GM21619 (cell line): ENCODE data around the gene ACKR3.

ENCODE experiments used
- ATAC-seq: cut with Tn5 transposase; IDR thresholded peaks from one replicate; pipeline ENCODE4 v1.9.1; 2021; ENCODE audit not compliant: unreplicated experiment

Gene ACKR3

DNA sequence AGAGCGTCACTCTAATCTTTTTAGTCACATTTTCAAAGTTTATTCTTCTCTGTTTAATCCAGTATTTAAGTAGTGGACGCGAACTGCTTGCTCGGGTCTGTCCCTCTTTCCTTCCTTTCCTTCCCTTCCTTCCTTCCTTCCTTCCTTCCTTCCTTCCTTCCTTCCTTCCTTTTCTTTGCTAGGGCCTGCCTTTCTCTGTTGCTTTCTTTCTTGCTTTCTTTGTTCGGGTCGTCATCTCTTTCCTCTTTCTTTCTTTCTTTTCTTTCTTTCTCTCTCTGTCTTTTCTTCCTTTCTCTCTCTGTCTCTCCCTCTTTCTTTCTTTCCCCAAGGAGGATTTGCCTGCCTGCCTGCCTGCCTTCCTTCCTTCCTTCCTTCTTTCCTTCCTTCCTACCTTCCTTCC is 3.0 kb upstream of the ACKR3 start:
- no peak for ATAC-seq

DNA sequence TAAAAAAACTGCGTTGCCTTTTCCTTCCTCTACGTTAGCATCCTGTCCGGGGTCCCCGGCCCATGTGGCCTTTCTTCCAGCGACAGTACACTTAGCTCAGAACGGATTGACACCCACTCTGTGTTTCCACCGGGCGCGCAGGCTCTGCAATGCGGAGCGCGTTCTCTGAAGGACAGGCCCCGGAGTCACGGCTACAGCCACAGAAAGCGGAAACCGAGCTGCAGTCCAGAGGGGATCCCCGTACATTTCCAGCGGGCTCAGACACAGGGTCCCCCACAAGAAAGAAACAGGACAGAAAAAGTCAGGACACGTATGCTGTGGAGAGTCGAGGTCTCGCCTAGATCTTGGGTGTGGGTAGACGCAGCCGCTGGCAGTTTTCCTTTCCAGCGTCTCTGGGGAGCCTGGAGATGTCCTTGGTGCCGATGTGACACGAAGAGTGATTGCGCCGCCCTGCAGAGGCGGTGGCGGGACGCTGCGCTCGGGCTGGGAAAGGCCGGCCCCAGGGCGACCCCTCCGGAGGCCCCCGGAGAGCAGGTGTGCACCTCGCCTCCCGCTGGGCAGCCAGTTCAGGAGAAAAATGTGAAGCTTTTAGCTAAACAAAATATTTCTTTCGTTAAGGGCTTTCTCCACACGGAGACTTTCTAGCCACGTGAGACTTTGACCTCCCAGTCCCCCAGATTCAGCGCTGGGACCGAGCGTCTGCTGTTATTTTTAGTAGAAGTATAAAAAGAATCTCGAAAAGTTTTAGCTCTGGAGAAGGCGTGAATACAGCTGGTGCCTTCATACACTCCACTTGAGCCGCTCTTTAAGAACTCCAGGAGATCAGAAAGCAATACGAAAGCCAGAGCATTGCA is 1.3 kb upstream of the ACKR3 start:
- ATAC-seq, result peak; percentile 38

DNA sequence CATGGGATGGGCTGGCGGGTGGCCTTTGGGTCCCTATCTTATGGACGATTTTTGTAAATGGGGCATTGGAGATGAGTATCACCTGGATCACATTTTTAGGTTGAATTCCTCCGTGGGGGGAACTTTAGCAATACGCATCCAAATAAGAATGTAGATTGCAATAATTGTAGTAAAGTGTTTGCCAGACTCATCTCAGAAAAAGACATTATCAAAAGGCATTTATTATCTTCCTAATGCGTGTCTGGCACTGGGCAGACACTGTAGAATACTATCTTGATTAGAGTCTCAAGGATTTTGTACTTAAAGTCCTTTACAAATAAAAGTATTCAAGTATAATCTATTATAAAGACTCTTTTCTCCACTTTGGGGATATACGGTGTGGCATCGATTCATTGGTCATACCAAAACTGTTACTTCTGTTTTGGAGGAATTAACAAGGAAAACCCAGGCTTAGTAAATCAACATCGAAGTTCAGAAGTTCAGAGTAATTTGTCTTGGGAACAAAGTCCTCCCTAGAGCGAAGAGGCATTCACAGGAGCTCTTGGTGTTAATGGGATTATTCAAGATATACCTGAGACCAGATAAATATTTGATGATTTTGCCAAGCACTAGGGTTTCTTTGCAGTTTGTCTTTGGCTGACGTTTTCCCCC is 578 bp upstream of the ACKR3 start:
- no peak for ATAC-seq

DNA sequence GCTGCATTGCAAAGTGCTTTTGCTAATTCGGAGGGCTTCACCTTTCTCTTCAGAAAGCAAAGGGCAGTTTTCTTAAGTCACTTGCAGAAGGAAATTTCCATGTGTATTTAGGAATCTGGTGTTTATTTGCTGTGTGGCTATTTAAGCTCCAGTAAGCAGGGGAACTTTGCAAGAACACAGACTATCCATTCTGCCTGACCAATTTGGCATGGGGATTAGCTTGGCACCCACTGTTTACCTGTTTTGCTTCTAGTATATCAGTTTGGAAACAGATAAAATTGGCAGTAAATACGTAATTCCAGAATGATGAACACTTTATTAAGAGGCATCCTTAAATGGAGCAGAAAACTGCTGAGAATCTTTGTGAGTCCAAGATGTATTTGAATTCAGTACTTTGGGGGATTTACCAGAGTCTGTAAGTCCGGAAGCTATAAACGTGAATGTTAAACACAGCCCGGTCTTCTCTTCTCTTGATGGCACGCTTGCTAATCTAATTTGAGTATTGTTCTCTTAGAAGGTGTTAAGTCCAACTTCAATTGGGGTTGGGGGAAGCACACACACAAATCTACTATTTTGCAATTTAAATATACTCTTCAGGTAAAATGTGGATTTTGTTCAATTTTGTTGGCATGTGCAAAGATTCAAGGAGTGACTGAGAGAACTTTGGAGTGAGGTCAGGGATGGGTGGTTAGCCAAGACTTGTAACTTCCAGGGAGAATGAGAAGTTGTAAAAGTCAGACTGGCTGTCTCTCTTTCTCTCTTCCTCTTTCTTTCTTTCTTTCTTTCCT is 650 bp downstream of the ACKR3 start:
- ATAC-seq, result peak; percentile 27

DNA sequence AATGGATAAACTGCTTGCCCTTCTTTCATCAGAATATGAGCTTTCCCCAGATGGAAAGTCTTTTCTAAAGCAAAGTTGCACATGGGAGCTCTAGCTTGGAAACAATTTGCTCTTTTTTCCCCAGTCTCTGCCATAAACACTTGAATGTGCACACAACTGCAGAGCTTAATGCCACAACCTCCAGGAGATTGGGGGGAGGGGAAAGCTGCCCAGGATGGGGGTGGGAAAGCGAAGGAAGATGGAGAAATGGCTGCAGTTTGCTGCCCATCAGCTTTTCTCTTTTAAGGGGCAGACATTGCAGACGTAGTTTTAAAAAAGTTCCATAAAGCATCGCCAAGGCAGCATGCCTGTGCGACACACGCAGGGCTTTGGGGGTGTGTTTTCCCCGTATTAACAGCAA is 1.5 kb downstream of the ACKR3 start:
- no peak for ATAC-seq

DNA sequence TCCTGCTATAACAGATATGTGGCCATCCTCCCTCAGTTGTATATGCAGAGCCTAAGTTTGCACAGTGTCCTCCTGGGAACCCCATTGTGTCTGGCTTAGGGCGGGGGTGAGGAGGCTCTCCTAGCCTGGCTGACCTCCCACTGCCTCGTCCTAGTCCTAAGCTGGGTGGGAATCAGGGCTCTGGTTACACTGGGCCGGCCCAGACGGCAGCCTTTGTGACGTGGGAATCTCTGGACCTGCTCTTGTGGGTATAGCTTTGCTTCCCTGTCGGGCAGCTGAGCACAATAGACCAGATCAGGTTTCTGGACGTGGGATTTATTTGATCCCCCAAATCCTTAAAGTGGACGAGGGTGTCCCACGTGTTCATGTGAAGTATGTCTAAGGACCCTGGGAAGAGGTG is 2.9 kb downstream of the ACKR3 start:
- ATAC-seq, result no peak

DNA sequence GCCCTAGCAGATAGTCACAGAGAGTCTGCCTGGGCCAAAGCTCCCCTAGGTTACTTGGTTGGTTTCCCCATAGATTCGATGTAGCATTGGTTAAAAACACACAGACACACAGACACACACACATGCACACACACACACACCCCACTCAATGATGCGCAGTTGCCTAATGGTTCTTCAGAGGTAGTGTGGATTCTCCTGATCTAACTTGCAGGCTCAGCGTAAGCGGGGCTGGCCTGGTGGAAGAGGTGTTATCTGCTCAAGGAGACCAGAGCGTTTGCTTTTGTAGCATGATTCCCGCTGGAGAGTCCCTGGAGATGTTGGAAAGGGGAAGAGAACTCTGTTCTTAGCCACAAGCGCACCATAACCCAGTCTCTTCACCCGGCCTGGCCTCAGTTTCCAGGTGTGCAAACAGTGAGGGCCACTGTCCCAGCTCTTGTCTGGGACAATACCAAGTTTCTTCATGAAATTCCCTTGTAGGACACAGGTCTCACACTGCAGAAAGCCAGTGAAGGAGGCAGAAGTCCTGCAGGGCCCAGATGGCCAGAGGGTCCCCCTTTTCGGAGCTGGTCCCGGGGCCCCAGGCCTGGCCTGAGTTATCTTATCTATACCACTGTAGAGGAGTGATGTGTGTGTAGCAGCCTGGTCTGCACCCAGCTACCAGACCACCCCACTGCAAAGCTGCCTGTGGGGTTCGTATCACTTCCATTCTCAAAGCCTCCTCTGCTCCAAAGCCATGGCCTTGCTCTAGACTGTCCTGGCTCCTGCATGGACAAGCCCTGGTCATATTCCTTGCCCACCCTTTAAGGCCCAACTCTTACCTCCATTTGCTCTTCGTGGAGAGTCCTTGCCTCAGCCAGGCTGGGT is 3.7 kb downstream of the ACKR3 start:
- no peak for ATAC-seq

DNA sequence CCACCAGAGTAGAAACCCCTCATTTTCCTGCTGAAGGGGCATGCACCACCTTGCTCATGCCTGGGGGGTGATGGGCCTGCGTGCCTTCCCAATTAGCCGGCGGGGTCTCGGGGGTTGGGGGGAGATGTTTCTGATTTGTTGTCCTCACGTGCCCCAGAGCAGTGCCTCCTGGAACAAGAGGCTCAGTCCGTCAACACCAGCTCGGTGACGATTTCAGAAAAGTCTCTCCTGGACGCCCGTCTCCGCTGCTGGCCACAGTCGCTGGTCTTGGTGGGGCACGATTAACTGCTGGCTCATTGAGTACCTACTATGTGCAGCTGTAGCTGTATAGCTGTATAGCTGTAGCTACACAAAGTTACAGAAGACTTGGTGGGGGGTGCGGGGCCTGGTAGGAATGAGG is 4.4 kb downstream of the ACKR3 start:
- ATAC-seq, result no peak

DNA sequence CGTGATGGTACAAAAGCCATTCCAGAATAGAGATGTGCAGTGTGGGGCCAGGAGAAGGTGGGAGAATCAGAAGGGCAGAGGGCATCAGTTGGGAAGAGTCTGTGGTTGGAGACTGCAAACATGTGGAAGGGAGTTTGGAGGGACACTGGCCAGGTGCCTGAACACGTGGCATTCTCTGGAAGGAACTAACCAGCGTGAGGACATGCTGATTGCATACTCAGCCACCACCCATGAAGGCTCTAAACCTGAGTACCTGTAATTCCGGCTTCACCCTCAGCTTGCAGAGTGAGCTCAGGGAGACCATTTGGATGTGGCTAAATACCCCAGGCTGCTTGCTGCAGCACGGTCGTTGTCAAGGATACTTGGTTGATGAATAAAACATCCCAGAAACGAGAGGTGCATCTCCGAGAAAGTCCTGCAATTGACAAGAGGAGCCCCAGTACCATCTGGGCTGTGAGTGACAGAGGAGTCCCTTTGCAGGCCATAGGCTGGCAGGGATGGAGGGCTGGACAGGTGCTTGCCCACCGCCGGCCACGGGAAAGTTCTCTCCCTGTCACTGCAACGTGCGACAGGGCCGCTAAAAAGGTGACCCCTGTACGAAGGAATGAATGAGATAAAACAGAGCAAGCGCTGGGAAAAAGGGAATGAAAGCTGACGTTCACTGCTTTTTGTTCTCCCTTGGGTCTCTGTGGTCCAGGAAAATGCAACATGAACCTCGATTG is 5.0 kb downstream of the ACKR3 start:
- no peak for ATAC-seq

DNA sequence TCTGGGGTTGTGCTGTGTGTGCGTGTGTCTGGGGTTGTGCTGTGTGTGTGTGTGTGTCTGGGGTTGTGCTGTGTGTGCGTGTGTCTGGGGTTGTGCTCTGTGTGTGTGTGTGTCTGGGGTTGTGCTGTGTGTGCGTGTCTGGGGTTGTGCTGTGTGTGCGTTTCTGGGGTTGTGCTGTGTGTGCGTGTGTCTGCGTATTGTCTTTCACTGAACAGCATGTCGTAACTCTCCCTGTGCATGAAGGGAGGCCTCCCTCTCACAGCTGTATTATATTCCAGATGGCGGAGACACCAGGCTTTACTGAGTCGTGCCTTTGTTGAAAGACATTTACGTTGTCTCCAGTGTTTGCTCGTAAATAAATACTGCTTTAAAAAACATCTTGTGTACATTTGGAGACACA is 5.9 kb downstream of the ACKR3 start:
- ATAC-seq, result no peak

DNA sequence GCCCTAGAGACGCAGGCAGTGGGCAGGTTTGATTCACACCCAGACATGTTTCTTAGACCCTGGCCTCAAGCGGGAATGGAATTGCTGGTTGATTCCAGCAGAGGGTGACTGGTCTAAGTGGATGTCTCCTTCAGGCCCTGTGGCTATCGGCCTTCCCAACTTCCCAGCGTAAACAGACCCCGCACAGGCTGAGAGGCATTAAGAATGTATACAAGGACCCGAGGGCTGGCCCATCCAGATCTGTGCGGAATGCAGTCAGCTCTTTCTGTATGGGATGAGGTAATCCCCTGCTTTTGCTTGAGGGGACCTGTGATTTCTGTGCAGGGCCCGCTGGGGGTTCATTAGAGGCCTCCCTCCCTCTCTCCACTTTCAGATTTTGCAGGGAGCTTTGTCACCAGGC is 6.5 kb downstream of the ACKR3 start:
- ATAC-seq, result no peak

DNA sequence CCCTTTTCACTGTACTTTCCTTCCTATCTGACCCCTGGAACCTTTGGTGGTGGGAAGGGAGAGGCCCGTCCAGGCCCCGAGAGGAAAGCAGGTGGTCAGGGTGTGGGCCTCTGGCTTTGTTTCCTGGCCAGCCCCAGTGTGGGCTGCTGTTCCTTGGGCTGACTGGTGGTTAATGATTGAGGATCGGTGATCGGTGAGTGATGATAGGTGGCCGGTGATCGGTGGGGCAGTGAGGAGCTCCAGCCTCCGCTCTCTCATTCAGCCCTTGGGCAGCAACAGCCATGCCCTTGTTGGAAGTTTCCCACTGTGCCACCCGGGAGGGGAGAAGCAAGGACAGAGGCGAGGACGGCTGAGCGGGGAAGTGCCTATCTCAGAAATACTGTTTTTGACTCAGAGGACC is 7.3 kb downstream of the ACKR3 start:
- no peak for ATAC-seq

DNA sequence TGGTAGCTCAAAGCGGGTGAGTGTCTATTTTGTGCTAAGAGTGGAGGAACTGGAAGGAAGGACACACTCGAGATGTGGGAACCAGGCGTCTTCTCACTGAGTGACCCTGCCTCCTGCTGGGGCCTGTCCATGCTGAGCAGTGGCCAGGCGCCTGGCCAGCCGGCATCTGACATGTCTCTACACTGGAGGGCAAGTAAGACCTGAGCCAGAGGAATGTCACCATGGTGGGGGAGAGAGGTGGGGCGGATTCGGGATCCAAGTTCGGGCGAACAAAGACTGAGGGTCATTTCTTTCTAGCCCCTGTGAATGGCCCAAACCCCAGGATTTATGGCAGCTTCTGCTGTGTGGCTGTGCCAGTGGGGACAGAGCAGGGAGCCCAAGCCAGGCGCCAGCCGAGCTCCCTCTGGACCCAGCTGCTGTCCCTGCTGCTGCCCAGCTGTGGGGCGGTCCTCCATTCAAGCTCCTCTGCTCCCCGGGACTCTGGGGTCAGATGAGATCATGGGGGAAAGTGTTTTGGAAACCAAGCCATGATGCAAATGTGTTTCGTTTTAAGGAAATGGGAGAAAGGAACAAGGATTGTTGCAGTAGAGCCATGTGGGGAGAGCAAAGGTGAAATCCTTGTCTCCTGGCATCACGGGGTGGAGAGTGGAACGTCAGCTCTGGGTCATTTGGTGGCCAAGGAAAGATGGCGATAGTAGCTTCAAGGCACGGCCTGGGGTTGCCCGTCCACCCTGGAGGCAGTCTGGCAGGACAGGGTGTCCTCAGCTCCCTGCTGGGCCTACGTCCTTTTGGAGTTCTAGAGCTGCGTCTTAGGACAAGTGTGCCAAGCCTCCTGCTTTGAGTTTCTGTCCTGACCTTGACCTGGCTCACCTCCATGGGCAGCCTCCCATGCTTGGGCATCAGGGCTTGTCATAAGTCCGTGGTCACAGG is 8.1 kb downstream of the ACKR3 start:
- no peak for ATAC-seq

DNA sequence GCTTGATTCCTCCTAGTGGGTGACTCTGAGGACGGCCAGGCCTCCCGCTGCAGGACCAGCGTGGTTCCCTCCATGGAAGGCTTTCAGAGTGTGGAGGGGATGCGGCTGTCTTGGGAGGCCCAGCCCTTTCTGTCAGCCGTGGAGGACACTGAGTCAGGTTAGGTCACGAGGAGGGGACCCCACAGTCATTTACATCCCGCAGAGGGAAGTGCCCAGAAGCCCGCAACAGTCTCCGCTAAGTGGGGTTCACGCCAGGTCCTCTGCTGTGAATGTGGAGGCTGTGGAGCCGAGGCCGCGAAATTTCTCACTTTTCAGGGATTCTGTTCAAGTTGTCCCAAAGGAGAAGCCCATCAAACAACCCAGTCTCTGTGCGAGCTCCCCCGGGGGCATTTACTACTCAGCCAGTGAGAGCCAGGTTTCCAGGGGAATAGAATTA is 8.8 kb downstream of the ACKR3 start:
- ATAC-seq, result no peak

DNA sequence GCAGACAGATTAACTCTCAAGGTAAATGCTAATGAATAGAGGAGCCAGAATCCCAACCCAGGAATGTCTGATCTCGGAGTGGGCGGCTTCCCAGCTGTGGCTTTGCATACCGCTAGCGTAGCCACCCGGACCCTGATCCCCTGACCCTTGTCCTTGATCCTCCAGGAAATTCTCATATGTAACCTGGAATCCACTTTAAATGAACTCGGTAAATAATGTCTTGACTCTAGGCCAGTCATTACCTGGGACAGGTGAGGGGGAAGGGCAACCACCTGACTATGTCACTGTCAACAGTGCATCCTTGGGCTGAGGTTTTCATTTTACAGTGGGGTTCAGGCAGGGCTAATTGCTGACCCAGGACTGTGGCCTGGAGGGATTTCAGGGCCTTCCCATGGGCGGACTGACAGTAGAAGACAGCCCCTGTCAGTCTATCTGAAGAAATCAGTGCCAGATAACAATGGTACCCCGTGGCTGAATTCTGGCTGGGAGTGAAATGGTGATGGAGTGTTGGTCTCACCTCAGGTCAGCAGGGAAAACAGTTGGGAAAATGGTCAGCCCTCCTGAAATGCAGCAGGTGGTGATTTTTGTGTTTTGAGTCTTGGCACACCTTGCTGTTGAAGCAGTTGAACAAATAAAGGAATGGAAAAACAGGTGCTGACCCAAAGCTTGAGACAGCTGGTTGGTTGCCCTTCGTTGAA is 9.6 kb downstream of the ACKR3 start:
- no peak for ATAC-seq

DNA sequence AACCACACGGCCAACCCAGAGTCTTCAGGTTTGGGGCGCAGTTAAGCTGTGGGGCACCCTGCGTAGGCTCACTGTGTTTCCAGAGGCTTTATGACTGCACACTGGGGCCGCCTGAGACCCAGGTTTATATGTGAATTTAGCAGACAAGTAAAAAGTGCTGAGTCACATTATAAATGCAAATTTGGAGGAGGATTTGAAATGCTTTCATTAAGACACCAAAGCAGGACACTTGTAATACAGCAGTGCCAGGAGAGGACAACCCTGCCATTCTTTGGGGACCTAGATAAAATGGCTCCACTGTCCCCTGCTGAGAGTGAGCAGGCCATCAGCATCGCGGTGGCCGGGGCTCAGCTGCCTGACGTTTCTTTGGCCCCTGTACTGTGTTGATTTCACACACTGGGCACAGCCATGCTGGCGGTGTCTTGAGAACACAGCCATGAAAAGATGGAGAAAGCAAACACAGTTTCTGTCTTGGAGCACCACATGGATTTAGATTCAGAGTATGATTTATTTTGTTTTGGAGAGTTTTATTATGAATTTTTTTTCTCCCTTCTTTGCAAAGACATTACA is 10.2 kb downstream of the ACKR3 start:
- no peak for ATAC-seq

DNA sequence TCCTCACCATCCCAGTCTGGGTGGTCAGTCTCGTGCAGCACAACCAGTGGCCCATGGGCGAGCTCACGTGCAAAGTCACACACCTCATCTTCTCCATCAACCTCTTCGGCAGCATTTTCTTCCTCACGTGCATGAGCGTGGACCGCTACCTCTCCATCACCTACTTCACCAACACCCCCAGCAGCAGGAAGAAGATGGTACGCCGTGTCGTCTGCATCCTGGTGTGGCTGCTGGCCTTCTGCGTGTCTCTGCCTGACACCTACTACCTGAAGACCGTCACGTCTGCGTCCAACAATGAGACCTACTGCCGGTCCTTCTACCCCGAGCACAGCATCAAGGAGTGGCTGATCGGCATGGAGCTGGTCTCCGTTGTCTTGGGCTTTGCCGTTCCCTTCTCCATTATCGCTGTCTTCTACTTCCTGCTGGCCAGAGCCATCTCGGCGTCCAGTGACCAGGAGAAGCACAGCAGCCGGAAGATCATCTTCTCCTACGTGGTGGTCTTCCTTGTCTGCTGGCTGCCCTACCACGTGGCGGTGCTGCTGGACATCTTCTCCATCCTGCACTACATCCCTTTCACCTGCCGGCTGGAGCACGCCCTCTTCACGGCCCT is 11.2 kb downstream of the ACKR3 start:
- ATAC-seq, result no peak

DNA sequence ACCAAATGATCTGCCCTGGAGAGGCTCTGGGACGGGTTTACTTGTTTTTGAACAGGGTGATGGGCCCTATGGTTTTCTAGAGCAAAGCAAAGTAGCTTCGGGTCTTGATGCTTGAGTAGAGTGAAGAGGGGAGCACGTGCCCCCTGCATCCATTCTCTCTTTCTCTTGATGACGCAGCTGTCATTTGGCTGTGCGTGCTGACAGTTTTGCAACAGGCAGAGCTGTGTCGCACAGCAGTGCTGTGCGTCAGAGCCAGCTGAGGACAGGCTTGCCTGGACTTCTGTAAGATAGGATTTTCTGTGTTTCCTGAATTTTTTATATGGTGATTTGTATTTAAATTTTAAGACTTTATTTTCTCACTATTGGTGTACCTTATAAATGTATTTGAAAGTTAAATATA is 11.9 kb downstream of the ACKR3 start:
- no peak for ATAC-seq
